Stimulated activated CD4-positive, alpha-beta T cell treated with anti-CD3 and anti-CD28 coated beads, Interleukin-2, amount 100 ng/mL, for 24 hours (primary cell): ENCODE measurements around the gene DOK5.
A peak's percentile ranks its signal among the peaks of the same experiment; 100 is the strongest.

ENCODE experiments used
- DNase-seq, 2 donors: peaks; one replicate each; pipeline ENCODE4 v3.0.0-alpha.2; 2020

DOK5 gene

GRCh38 chr20:54619682-54620081 lies 144.3 kb downstream of the DOK5 start:
- DNase-seq: no peak

- no peak for DNase-seq
Observed at GRCh38 chr20:54620611-54621010, 145.2 kb downstream of the DOK5 start.

GRCh38 chr20:54622333-54623295 lies 147.2 kb downstream of the DOK5 start:
- peak in 1 of 2 donors; percentile 11 for DNase-seq

- DNase-seq: no peak
Observed at GRCh38 chr20:54623991-54624569, 148.7 kb downstream of the DOK5 start.

- no peak for DNase-seq
Observed at GRCh38 chr20:54624706-54625390, 149.5 kb downstream of the DOK5 start.

GRCh38 chr20:54625497-54625896 lies 150.1 kb downstream of the DOK5 start:
- no peak for DNase-seq

- DNase-seq: no peak
Observed at GRCh38 chr20:54626126-54626525, 150.7 kb downstream of the DOK5 start.

GRCh38 chr20:54629632-54630031 lies 154.2 kb downstream of the DOK5 start:
- no peak for DNase-seq

- no peak for DNase-seq
Observed at GRCh38 chr20:54630582-54630981, 155.2 kb downstream of the DOK5 start.

- DNase-seq: no peak
Observed at GRCh38 chr20:54631059-54631458, 155.7 kb downstream of the DOK5 start.

GRCh38 chr20:54633374-54634355 lies 158.3 kb downstream of the DOK5 start:
- no peak for DNase-seq

GRCh38 chr20:54636575-54636974 lies 161.2 kb downstream of the DOK5 start:
- DNase-seq: no peak

GRCh38 chr20:54639941-54640340 lies 164.5 kb downstream of the DOK5 start:
- no peak for DNase-seq

- DNase-seq: no peak
Observed at GRCh38 chr20:54640800-54641199, 165.4 kb downstream of the DOK5 start.

GRCh38 chr20:54642864-54643667 lies 167.7 kb downstream of the DOK5 start:
- no peak for DNase-seq

- DNase-seq: no peak
Observed at GRCh38 chr20:54643761-54644160, 168.4 kb downstream of the DOK5 start.

GRCh38 chr20:54645445-54646155 lies 170.2 kb downstream of the DOK5 start:
- DNase-seq: no peak

GRCh38 chr20:54646156-54646517 lies 170.7 kb downstream of the DOK5 start:
- no peak for DNase-seq

- no peak for DNase-seq
Observed at GRCh38 chr20:54648421-54649142, 173.2 kb downstream of the DOK5 start.

- DNase-seq: peak; percentile 78 to 82
Observed at GRCh38 chr20:54649511-54649962, 174.1 kb downstream of the DOK5 start.
